Ovary (tissue), 9 donors: ENCODE measurements around the gene DLX1. TPM values are rescaled to one million over a fixed set of nuclear protein-coding genes. Genes with fewer than 3 reads are reported as not detected.

Experiments used
- DNase-seq, 5 donors: peaks; one replicate each; pipeline ENCODE4 v3.0.0-alpha.2; 2019 to 2020
- H3K27ac ChIP-seq, 2 donors: fragments of 200-600 bp; one replicate each; pipeline versions ENCODE4 v1.5.1 to v1.8.0; 2019 to 2022
- H3K27me3 ChIP-seq: fragments of 200-600 bp; one replicate; pipeline ENCODE4 v1.8.0; 2022
- H3K36me3 ChIP-seq: fragments of 200-600 bp; sonication (generic); one replicate; pipeline ENCODE4 v1.5.1; 2019
- H3K4me1 ChIP-seq: one replicate; pipeline ENCODE4 v1.8.1; 2013; ENCODE audit warnings: mild to moderate bottlenecking, moderate library complexity; ENCODE audit not compliant: insufficient read depth
- H3K4me3 ChIP-seq: fragments of 200-600 bp; sonication (generic); one replicate; pipeline ENCODE4 v1.5.1; 2017
- H3K9me3 ChIP-seq, 2 donors: fragments of 200-600 bp in 1 of 2; sonication (generic) in 1 of 2; one replicate each; pipeline versions ENCODE4 v1.5.1 to v1.8.1; 2013 to 2019; ENCODE audit warnings: mild to moderate bottlenecking in 1 of 2, moderate library complexity in 1 of 2
- CTCF ChIP-seq, 3 donors: fragments of 450-650 bp in 2 of 3; fragments of 200-600 bp in 1 of 3; IDR thresholded peaks; one replicate each; pipeline versions ENCODE4 v1.5.1 to v1.8.0; 2016 to 2022; ENCODE audit warnings: antibody characterized with exemption in 3 of 3, mild to moderate bottlenecking in 1 of 3
- EP300 ChIP-seq: sonication (generic); formaldehyde crosslinking; IDR thresholded peaks from one replicate; pipeline ENCODE4 v1.6.1; 2017; ENCODE audit warnings: antibody characterized with exemption
- POLR2A ChIP-seq: fragments of 450-650 bp; IDR thresholded peaks from one replicate; pipeline ENCODE4 v1.6.1; 2017; ENCODE audit warnings: antibody characterized with exemption, mild to moderate bottlenecking, moderate library complexity
- WGBS, 3 donors: extraction: QIAGEN DNeasy Blood & Tissue Kit in 1 of 3; methylation state at CpG; one replicate each; pipeline versions ENCODE4 v1.1.5 to v1.1.7; 2013 to 2017; 5-methylcytosine and 5-hydroxymethylcytosine counted together
- intact Hi-C, 4 donors: fragments of 100-400 bp; cut with DNase I; formaldehyde crosslinking; loops; one replicate each; pipeline versions ENCODE4 v1.11.0 to v1.15.1; 2022 to 2023
- polyA plus RNA-seq, 2 donors: library from polyadenylated mRNA; stranded (reverse); fragments of 200-250 nt in 1 of 2; fragments of 350-450 nt in 1 of 2; fragmentation: Illumina TruSeq in 1 of 2; extraction: RNeasy Lipid Tissue Mini Kit (QIAGEN cat#74804) in 1 of 2; gene quantifications; one replicate each; pipeline ENCODE4 v1.2.3, GENCODE V29; 2013 to 2014
- total RNA-seq, 7 donors: library from RNA; depleted of rRNA in 2 of 7; stranded (reverse); fragments of >200 nt in 2 of 7; fragmentation: NEBNext Ultra II Directional in 3 of 7; extraction: Animal tissue kit (Norgen Biotek cat#: 25700) in 3 of 7; gene quantifications; one replicate each; pipeline versions ENCODE4 v1.1.0 to v1.2.4, GENCODE V29; 2016 to 2023
- donor health status: DM: no; HTN: no; CAD: no; lungs with moderate emphysema.
- donor health status: DM: no; HTN: no; CAD: no.
- donor health status: Bipolar disorder and iron deficiency.
- donor health status: DM: yes; HTN: yes; CAD: no.
- donor health status: DM: no; HTN: no; CAD: no.
- donor health status: DM: yes; HTN: yes; CAD: no.

The DLX1 gene
- total and polyA plus RNA-seq, 9 donors, result 0.07 to 0.20 (median 0.17) TPM; not detected in 5

- Histone ChIP-seq H3K4me1 (no peaks in the 10 kb centered on the region), H3K27me3 (no peaks in the 10 kb centered on the region), H3K4me3 (no peak overlapping the region), H3K9me3 (no peaks in the 10 kb centered on the region), H3K36me3 (no peaks in the 10 kb centered on the region), H3K27ac (no peak overlapping the region)
- DNase-seq, result no peak
- intact Hi-C loops, result no loop called here
- 85 to 86% (median 86%) methylated on average over 6 of the region's 6 CpGs for WGBS, 3 donors
- no peak for TF ChIP-seq POLR2A
- TF ChIP-seq CTCF (IDR thresholded peaks at IDR 0.05), result no peak
- no peak for TF ChIP-seq EP300
These were observed 45.0 kb upstream of the DLX1 start for GRCh38 chr2:172040311-172040710.

GRCh38 chr2:172046080-172046678, 39.1 kb upstream of the DLX1 start:
- 73 to 79% (median 74%) methylated on average over 1 of the region's 1 CpG for WGBS, 3 donors
- H3K27me3 ChIP-seq, result no peaks in the 10 kb centered on the region
- H3K4me1 ChIP-seq, result no peaks in the 10 kb centered on the region
- intact Hi-C loops, result no loop called here
- TF ChIP-seq CTCF (IDR thresholded peaks at IDR 0.05), result no peak
- no peak for TF ChIP-seq EP300
- no peak for TF ChIP-seq POLR2A
- H3K27ac ChIP-seq, result no peak overlapping the region
- no peaks in the 10 kb centered on the region for H3K36me3 ChIP-seq
- H3K9me3 ChIP-seq, result no peaks in the 10 kb centered on the region
- no peak overlapping the region for H3K4me3 ChIP-seq
- no peak for DNase-seq

GRCh38 chr2:172046866-172047565, 38.3 kb upstream of the DLX1 start:
- TF ChIP-seq CTCF (IDR thresholded peaks at IDR 0.05) (no peak), POLR2A (no peak), EP300 (no peak)
- no peak for DNase-seq
- Histone ChIP-seq H3K36me3 (no peaks in the 10 kb centered on the region), H3K27ac (no peak overlapping the region), H3K27me3 (no peaks in the 10 kb centered on the region), H3K9me3 (no peaks in the 10 kb centered on the region), H3K4me1 (peaks cover 2% of the 10 kb centered on the region), H3K4me3 (no peak overlapping the region)
- intact Hi-C loops, result no loop called here
- WGBS, 3 donors, result 70 to 85% (median 74%) methylated on average over 3 of the region's 3 CpGs

- Histone ChIP-seq H3K27me3 (no peaks in the 10 kb centered on the region), H3K9me3 (no peaks in the 10 kb centered on the region), H3K4me1 (peaks cover 4% of the 10 kb centered on the region), H3K36me3 (no peaks in the 10 kb centered on the region), H3K4me3 (no peak overlapping the region), H3K27ac (no peak overlapping the region)
- 91 to 94% (median 92%) methylated on average over 8 of the region's 8 CpGs for WGBS, 3 donors
- TF ChIP-seq CTCF (IDR thresholded peaks at IDR 0.05) (no peak), POLR2A (no peak), EP300 (no peak)
- no peak for DNase-seq
- intact Hi-C loops, result no loop called here
These were observed 37.5 kb upstream of the DLX1 start for GRCh38 chr2:172047566-172048507.
